Left kidney (tissue), 2 donors: ENCODE results near the gene LYRM4. TPM values are rescaled to one million over a fixed set of nuclear protein-coding genes. Genes with fewer than 3 reads are reported as not detected.

Experiments
- DNase-seq: peaks from one replicate; pipeline ENCODE4 v3.0.0-alpha.2; 2013
- polyA plus RNA-seq: library from polyadenylated mRNA; unstranded; fragments of 120-200 nt; gene quantifications from one replicate; pipeline ENCODE4 v1.2.1, GENCODE V29; 2013; ENCODE audit not compliant: insufficient read length

LYRM4 gene
- polyA plus RNA-seq, 1 donor: 38.3 TPM

DNA sequence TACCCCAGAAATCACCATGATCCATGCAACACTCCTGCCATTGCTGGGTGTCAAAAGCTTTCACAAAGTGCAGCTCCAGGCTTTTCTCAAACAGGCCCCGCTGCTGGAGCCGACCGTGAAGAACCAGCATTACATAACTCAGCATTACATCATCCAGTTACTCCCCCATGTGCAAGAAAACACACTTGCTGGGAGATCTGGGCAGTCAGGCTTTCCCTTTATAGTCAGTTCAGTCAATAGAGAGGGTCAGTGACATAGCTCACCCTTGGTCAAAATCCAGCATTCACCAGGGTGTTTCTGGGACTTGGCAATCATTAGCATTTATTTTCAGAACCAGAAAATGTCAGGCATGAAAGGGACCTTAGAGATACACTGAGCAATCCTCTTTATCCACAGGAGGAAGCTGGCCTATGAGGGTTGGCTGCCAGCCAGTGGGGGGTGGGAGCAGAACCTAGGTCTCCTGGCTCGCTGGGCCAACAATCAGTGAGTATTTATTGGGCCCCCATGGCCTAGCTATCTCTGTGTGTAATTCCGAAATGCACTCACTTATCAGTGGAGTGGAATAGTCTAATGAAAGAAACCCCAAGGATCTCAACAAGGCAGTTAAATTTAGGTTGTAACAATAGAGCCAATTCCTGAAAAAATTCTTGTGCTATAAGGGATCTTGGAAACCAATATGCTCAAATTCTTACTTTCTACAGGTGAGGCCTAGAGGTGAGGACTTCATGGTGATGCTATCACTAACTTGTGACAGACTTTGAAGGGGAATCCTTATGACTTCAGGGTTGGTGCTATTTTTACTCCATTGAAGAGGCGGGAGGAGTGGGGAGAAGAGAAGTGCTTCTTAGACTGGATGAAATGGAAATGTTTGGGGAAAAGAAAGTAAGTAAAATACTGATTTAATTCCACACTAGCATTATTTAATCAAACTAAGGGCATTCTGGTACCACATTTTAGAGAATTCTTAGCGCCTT is 54.6 kb downstream of the LYRM4 start:
- no peak for DNase-seq

DNA sequence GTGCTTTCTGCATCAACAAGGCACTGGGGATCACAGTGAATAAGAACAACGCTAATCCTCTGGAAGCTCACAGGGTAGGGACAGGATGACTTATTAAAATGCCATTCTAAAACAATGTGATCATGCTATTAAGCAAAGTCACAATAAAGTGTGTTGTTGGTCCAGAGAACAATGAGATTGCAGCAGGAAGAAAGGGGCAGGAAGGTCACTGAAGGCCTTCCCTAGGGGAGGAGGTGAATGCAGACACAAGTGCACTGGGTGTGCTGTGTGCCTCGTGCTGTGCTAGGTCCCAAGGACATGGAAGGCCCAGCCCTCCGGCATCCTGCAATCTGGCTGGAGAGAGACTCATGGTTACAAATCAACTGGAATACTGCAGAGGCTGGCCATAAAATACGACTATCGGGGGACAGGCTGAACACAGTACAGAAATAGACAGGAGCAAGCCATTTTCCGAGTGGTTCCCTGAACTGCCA is 55.7 kb downstream of the LYRM4 start:
- DNase-seq: no peak

DNA sequence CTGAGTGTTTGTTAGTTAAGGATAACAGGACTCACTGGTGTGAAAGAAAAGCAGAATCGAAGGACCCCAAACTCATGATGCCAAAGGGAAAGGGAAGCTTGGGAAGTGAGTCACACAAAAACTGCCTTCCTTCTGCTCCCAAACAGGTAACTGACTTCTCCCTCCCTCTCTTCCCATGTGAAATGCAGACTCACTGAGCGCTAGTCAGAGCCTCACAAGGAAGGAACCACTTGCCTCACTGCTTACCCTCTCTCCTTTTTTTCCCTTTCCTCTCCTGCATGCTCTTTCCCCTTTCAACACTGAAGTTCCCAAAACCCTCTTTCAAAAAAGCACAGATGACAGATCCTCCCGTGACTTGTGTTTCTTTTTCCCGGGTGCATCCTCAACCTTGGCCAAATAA is 56.4 kb downstream of the LYRM4 start:
- no peak for DNase-seq

DNA sequence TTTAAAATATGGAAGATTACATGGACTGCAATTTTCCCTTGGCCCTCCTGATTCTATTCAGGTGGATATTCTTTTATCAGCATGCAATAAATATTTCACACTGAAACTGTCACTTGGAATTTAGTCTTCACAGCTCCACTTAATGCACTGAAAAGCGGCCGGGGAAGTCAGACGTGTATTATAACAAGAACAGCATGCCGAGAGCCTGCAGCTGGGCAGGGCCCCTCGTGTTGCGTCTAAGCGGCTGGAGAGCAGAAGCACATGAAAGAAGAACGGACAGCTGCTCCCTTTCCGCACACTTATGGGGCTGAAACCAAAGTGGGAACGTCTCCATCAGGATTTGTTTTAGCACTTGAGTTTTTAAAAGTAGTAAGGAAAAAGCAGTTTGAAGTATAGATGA is 57.2 kb downstream of the LYRM4 start:
- DNase-seq: no peak

DNA sequence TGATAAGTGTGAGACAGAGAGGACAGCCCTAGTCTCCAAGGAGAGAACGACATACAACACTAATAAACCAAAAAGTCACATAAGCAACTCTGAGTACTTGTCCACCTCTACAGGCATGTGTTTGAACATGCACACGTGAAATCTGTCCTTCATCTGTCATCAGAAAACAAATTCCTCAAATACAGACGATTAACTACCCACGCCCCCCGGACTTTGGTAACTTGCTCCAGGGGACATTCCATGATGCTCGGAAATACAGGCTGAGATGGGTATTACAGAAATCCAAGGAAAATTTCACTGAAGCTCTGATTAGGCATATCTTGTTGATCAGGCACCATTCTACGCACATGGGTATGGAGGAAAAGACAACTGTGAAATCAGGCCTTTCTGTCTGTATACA is 57.8 kb downstream of the LYRM4 start:
- DNase-seq: no peak

DNA sequence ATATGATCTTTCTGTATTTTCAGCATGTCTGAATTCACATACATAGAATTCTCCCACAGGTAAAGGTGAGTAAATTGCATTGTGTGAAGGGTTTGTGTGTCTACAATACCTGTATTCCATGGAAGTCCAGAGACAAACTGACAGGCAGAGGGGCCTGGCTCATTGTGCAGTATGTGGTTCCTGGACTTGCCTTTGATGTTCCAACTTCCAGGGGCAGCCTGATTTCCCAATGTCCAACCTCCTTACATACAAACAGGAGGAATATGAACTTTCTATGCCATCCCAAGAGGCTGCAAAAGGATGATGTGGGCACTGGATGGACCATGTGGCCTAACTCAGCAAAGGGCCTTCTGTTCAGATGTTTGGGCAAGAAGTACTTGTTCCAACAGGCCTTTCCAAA is 58.5 kb downstream of the LYRM4 start:
- no peak for DNase-seq

DNA sequence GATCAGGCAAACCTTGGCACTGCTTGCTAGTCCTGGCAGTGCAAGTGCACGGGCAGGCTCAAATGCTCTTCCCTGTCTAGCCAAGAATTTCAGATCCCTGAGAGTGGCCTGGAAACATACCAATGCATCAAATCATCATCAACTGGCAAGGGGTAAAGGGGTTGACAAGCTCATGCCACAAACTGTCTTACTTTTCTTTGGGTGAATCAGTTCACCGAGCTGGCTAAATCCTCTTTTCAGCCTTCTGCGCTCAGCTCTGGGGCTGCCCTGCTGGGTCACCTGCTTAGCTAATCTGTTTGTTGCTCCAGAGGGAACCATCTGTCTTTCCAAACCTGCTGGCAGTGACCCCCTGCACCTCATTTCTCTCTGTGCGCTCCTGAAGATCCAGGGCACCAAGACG is 59.5 kb downstream of the LYRM4 start:
- no peak for DNase-seq

DNA sequence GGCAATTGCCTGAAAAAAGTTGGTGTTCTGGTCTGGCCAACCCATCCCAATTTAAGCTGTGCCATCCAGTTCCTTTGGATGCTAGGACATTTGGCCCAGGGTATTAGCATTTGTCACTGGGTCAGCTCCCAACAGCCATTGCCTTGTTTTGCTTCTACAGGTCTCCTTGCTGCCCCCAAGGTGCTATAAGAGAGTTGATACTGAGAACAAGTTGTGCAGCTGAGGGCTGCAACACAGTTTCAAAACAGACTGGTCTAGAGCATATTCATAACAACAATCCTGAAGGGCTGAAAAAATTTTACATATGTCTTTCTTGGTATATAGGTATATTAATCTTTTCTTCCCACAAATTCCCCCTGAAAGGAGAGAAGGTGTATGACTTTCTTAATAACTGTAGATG is 61.0 kb downstream of the LYRM4 start:
- no peak for DNase-seq

DNA sequence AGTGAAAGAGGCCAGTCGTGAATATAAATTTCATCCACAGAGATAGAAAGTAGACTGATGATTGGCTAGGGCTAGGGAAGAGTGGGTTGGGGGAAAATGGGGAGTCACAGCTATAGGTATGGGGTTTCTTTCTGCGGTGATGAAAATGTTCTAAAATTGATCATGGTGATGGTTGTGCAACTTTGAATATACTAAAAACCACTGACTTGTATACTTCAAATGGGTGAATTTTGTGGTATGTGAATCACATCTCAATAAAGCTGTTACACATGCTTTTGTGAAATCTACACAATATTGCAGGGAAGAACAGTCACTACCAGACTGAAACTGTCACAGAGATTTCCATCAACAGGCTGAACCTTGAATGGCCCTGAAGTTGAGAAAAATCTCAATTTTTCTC is 61.5 kb downstream of the LYRM4 start:
- no peak for DNase-seq

DNA sequence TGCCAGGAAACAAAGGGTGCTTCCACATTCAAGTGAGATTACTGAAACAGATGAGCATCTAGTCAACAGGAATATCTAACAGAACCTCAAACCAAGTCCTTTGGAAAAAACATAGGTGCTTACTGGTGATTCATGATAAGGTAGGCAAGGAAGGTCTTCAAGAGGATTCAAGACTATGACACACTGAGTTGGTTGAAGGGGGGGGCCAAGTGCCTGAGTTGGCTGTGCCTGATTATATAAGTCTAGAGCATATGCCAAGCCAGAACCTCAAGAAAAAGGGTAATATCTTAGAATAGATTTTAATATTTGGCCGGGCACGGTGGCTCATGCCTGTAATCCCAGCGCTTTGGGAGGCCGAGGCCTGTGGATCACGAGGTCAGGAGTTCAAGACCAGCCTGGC is 63.7 kb downstream of the LYRM4 start:
- no peak for DNase-seq

DNA sequence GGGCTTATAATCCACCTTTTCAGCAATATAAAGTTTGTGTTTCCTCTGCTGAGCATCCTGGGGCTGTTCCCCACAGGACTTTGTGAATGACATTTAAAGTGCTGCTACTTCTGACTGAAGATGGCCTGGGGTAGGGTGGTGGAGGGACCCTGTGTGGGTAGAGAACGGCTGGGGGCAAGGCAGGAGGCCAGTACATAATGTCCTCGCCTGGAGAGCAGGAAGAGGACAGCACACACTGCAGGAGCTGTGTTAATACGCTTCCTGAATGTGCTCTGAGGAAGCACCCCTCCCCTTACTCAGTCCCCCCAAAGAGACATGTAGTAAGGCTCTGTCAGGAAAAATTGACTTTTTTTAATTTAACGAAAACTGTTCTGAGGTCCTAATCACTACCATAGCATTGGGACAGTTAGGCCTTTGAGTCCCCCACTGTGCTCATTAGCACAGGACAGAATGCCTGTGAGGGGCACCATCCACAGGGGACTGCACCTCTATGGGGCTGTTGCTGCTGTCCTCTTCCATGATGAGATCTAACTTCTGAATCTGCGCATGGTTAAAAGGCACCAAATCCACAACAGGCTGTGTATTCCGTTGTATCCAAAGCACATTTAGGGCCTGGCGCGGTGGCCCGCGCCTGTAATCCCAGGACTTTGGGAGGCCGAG is 68.5 kb downstream of the LYRM4 start:
- no peak for DNase-seq

DNA sequence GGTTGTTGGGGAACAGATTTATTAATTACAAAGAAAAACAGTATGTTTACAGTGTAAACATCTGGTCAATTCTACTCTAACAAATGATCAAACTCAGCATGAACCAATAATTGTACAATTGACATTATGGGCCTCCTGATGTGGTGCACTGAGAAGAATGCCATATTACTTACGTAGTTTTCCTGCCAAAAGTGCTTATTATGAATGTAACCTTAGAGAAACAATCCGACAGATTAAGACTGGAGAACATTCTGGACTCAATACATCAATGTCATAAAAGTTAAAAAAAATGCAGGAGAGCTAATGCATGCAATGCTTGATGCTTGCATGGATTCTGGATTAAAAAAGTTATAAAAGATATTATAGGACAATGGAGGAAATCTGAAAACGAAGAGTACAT is 69.0 kb downstream of the LYRM4 start:
- no peak for DNase-seq

DNA sequence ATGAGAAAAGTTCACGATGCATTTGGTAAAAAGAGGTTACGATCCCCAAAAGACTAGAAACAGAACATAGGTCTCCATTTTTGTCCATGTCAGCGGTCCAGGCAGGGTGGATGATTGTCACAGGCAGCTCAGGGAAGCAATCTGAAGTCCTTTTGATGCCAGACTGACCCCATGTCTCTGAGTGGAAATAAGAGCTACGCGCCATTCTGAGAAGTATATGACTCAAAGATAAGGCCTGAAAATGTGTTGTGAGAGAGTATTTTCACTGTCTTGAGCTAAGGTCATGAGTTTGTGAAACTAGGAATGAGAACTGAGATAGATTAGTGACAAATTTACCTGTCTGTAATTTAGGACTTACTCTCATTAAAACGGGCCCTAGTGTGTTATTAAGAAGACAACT is 69.5 kb downstream of the LYRM4 start:
- DNase-seq: no peak

DNA sequence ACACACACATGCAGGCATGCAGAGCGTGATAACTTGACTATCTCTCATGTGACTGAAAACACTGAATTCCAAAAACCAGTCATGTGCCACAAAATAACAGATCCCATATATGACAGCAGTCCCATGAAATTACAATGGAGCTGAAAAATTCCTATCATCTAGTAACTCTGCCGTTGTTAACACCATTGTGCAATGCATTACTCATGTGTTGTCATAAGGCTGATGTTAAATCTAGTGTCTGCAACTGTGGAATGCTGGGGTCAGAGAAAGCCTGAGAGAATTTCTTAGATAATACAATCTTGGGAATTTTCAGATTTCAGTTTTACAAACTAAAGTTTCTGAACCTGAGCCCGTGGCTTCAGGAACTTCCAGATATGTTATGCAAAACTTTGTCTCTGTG is 70.2 kb downstream of the LYRM4 start:
- no peak for DNase-seq

DNA sequence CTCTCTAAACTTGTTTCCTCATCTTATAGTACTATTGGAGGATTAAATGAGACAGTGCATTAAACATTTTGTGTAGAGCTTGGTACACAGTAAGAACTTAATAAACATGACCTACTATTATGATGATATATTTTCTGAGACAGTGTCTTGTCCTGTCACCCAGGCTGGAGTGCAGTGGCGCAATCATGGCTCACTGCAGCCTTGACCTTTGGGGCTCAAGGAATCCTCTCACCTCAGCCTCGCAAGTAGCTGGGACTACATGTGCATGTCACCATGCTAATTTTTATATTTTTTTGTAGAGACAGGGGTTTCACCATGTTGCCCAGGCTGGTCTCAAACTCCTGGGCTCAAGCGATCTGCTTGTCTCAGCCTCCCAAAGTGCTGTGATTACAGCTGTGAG is 72.1 kb downstream of the LYRM4 start:
- no peak for DNase-seq

DNA sequence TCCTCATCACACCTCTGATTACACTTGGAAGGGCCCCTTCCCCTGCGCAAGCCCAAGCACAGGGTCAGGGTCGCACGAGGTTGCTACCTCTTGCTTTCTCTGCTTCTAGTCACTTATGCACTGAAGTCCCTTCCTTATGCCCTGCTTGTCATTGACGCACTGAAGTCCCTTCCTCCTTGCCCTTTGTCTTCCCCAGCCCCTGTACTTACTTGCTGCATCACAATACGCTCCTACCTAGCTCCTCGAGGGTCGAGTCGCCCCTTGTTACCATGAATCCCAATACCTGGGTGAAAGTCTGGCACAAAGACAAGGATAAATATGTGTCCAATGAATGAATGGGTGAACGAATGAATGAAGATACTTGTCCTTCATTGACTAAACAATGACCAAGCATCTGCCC is 75.9 kb downstream of the LYRM4 start:
- DNase-seq: no peak

DNA sequence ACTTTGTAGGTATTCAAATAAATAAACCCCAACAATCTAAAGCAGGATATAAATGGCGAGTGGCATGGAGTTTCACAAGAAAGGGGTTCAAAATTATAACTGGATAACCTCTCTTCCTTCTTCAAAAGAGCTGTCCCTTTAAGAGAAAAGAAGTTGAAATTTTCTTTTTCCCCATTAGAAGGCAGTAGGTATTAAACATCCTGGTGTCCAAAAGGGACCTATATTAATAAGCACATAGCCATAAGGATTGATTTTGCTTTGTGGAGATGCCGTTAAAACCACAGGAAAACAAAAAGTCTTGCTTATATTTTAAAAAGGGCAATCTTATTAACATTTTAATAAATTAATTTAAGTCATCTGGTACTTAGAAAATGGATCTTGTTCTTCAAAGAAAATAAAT is 76.5 kb downstream of the LYRM4 start:
- DNase-seq: no peak

DNA sequence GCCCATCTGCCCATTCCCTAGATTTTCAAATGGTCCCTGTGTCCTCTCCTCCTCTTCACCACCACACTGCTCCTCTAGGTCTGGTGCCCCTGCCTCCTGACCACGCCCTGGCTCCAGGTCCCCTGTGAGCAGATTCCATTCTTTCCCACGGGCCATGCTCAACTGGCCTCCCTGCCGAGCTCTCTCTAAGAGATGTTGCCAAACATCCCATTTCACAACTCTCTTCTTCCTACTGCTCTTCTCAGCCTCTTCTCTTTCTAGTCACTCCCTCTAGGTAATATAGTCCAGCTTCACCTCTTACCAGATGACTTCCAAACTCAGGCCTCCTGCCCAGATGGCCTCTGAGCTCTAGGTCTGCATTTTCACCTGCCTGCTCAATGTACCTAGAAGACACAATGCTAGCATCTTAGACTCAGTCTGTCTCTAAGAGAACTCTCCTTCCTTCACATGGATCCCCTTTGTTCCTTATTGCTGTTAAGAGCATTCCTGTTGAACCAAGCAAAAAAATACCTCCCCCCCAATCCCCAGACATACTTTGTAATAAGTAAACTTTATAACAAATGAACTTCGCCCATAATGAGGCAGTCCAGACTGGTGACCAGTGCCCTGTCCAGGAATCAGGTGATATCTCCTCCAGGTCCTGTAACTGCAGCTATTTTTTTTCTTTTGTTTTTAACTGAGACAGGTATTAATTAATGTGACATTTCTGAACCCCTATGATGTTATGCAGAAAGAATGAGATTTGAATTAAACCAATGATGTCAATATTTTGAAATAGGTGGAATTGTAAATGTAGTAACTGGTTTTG is 79.0 kb downstream of the LYRM4 start:
- no peak for DNase-seq

DNA sequence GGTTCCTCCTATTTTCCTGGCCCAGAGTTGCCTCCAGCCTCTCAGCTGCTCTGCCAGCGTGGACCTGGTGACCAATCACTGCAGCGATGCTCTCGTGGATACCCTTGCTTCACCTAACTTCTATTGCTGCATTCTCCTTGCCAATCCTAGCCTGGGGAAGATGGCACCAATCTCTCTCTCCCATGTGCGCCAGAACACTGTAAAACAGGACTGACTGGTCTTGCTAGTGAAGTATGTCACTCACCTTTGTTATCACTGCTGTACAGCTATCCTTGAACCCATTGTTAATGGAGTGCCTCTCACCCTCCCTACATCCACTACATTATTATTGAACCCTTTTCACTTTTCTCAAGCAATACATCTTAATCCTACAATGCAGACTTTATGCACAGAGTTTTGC is 80.1 kb downstream of the LYRM4 start:
- DNase-seq: no peak

DNA sequence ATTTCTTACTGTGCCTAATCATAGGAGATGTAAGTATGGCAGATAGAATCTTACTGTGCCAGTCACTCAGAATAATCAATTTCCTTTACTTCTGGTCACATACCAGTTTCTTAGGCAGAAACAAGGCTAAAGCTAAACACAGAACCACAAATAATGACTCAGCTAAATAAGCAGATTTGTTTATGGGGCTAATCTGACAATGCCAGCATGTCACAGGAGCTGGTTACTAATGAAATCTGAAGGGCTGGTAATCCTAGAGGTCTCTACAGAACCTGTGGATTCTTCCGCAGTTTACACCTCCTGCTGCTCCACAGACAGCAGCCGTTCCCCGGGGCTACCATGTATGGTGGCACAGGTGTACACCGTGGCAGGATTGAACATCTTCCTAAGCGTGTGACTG is 80.8 kb downstream of the LYRM4 start:
- no peak for DNase-seq

DNA sequence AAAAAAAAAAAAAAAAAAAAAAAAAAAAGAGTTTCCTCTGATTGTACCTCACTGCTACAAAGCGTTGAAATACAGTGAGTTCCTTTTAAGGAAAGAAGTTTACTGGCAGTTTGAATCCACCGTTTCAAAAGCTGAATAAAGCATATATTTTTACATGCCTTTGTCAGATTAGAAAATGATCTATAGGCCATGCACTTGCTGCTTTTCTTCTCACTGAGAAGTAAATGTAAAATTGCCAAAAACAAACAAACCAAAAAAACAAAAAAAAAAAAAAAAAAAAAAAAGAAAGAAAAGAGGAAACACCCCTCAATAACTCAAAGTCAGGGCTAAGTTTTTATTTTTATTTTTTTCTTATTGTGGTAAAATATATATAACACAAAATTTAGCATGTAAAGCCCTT is 81.9 kb downstream of the LYRM4 start:
- no peak for DNase-seq

DNA sequence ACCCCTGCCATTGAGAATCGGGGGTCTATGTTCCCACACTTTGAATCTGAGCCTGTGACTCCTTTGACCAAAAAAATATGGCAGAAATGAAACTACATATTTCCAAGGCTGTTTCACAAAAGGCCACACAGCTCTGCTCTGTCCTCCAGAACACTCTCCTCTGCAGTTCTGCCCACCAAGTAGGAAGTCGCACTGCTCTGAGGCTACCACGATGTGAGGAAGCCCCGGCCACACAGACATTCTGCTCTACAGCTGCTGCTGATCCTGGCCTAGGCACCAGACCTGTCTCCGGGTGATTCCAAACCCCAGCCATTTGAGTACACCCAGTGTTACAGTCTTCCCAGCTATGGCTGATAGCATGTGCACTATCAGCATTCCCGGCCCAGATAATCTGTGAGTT is 85.1 kb downstream of the LYRM4 start:
- no peak for DNase-seq
